H9 (cell line): ENCODE measurements around the gene SDC3. TPM values are rescaled to one million over a fixed set of nuclear protein-coding genes. Genes with fewer than 3 reads are reported as not detected.

Experiments used
- DNase-seq: peaks from one replicate; pipeline ENCODE4 v3.0.0-alpha.2; 2017
- H2AFZ ChIP-seq: one replicate; pipeline ENCODE4 v1.6.1; 2013; ENCODE audit warnings: mild to moderate bottlenecking, low read length, control low read depth, moderate library complexity
- H2AK5ac ChIP-seq: 2 replicates; pipeline ENCODE4 v1.6.1; 2013; ENCODE audit warnings: low read length, control low read depth, mixed read lengths; ENCODE audit not compliant: insufficient read length
- H2BK120ac ChIP-seq: one replicate; pipeline ENCODE4 v1.6.1; 2013; ENCODE audit warnings: low read depth, mild to moderate bottlenecking, low read length, control low read depth, inconsistent platforms; ENCODE audit not compliant: poor library complexity, severe bottlenecking
- H2BK12ac ChIP-seq: 2 replicates; pipeline ENCODE4 v1.6.1; 2013; ENCODE audit warnings: low read length, control low read depth, mixed read lengths, low read depth; ENCODE audit not compliant: insufficient read length
- H2BK15ac ChIP-seq: 2 replicates; pipeline ENCODE4 v1.6.1; 2013; ENCODE audit warnings: low read depth, low read length, control low read depth
- H2BK20ac ChIP-seq: one replicate; pipeline ENCODE4 v1.6.1; 2013; ENCODE audit warnings: low read depth, mild to moderate bottlenecking, low read length, control low read depth, inconsistent platforms; ENCODE audit not compliant: poor library complexity, severe bottlenecking
- H2BK5ac ChIP-seq: 2 replicates; pipeline ENCODE4 v1.6.1; 2013; ENCODE audit warnings: low read length, control low read depth, mixed read lengths; ENCODE audit not compliant: insufficient read length
- H3K14ac ChIP-seq: 2 replicates; pipeline ENCODE4 v1.6.1; 2013; ENCODE audit warnings: low read length, control low read depth; ENCODE audit not compliant: insufficient read depth
- H3K18ac ChIP-seq: 2 replicates; pipeline ENCODE4 v1.6.1; 2013; ENCODE audit warnings: low read depth, mild to moderate bottlenecking, mixed read lengths, low read length, control low read depth; ENCODE audit not compliant: insufficient read length
- H3K23ac ChIP-seq: 2 replicates; pipeline ENCODE4 v1.6.1; 2013; ENCODE audit warnings: low read length, control low read depth, mixed read lengths, low read depth; ENCODE audit not compliant: insufficient read length
- H3K23me2 ChIP-seq: 2 replicates; pipeline ENCODE4 v1.6.1; 2013; ENCODE audit warnings: low read depth, mild to moderate bottlenecking, mixed read lengths, low read length, control low read depth; ENCODE audit not compliant: insufficient read length, poor library complexity, severe bottlenecking
- H3K27ac ChIP-seq: 2 replicates; pipeline ENCODE4 v1.5.1; 2013; ENCODE audit warnings: low read length, control low read depth, mixed read lengths, low read depth; ENCODE audit not compliant: insufficient read length
- H3K27me3 ChIP-seq: 2 replicates; pipeline ENCODE4 v1.6.1; 2013; ENCODE audit warnings: low read length, control low read depth, inconsistent platforms; ENCODE audit not compliant: insufficient read depth
- H3K4ac ChIP-seq: 2 replicates; pipeline ENCODE4 v1.6.1; 2013; ENCODE audit warnings: low read depth, mild to moderate bottlenecking, control low read depth, inconsistent platforms, low read length, moderate library complexity
- H3K4me1 ChIP-seq: 2 replicates; pipeline ENCODE4 v1.6.1; 2013; ENCODE audit warnings: low read length, control low read depth, inconsistent platforms; ENCODE audit not compliant: insufficient read depth
- H3K4me2 ChIP-seq: 2 replicates; pipeline ENCODE4 v1.6.1; 2013; ENCODE audit warnings: low read length, control low read depth, mixed read lengths; ENCODE audit not compliant: insufficient read length, insufficient read depth
- H3K56ac ChIP-seq: 2 replicates; pipeline ENCODE4 v1.6.1; 2013; ENCODE audit warnings: low read depth, mild to moderate bottlenecking, mixed read lengths, low read length, control low read depth; ENCODE audit not compliant: insufficient read length
- H3K79me1 ChIP-seq: 2 replicates; pipeline ENCODE4 v1.6.1; 2013; ENCODE audit warnings: low read depth, mild to moderate bottlenecking, moderate library complexity, low read length, control low read depth, inconsistent platforms; ENCODE audit not compliant: insufficient read depth, poor library complexity, severe bottlenecking
- H3K79me2 ChIP-seq: 2 replicates; pipeline ENCODE4 v1.6.1; 2013; ENCODE audit warnings: low read length, control low read depth, inconsistent platforms; ENCODE audit not compliant: insufficient read depth
- H3K9ac ChIP-seq: 2 replicates; pipeline ENCODE4 v1.6.1; 2013; ENCODE audit warnings: low read length, control low read depth, mixed read lengths; ENCODE audit not compliant: insufficient read length; ENCODE audit errors: extremely low read depth
- H3K9me3 ChIP-seq: one replicate; pipeline ENCODE4 v1.6.1; 2013; ENCODE audit warnings: low read depth, low read length, inconsistent platforms; ENCODE audit not compliant: control insufficient read depth
- H3T11ph ChIP-seq: one replicate; pipeline ENCODE4 v1.6.1; 2013; ENCODE audit warnings: mild to moderate bottlenecking, low read length, control low read depth, inconsistent platforms
- H4K20me1 ChIP-seq: one replicate; pipeline ENCODE4 v1.6.1; 2013; ENCODE audit not compliant: control insufficient read depth, insufficient read length, insufficient read depth
- H4K5ac ChIP-seq: 2 replicates; pipeline ENCODE4 v1.6.1; 2013; ENCODE audit warnings: low read depth, mild to moderate bottlenecking, mixed read lengths, low read length, control low read depth; ENCODE audit not compliant: insufficient read length
- H4K8ac ChIP-seq: replicated peaks from 2 replicates; pipeline ENCODE4 v1.6.1; 2013; ENCODE audit warnings: low read length, control low read depth, mixed read lengths, low read depth; ENCODE audit not compliant: insufficient read length
- H4K91ac ChIP-seq: 2 replicates; pipeline ENCODE4 v1.6.1; 2013; ENCODE audit warnings: low read depth, mild to moderate bottlenecking, moderate library complexity, mixed read lengths, low read length, control low read depth; ENCODE audit not compliant: insufficient read length
- H3K27ac Mint-ChIP-seq, 3 experiments: 2 replicates in 2 of 3; 3 replicates in 1 of 3; pipeline ENCODE4 v1.8.0; 2020 to 2021; ENCODE audit warnings: mixed read lengths in 3 of 3, mild to moderate bottlenecking in 1 of 3, moderate library complexity in 1 of 3
- H3K27me3 Mint-ChIP-seq: 2 replicates; pipeline ENCODE4 v1.8.0; 2021; ENCODE audit warnings: low read depth, mild to moderate bottlenecking, moderate library complexity, mixed read lengths
- H3K36me3 Mint-ChIP-seq, 3 experiments: 2 replicates in 2 of 3; 3 replicates in 1 of 3; pipeline ENCODE4 v1.8.0; 2020 to 2021; ENCODE audit warnings: low read depth in 3 of 3, mixed read lengths in 3 of 3; ENCODE audit not compliant: insufficient read depth in 1 of 3
- H3K4me1 Mint-ChIP-seq, 2 experiments: 2 replicates each; pipeline ENCODE4 v1.8.0; 2020; ENCODE audit warnings: mixed read lengths in 2 of 2
- H3K4me3 Mint-ChIP-seq, 2 experiments: 2 replicates in 1 of 2; 3 replicates in 1 of 2; pipeline ENCODE4 v1.8.0; 2020 to 2021; ENCODE audit warnings: mild to moderate bottlenecking in 2 of 2, mixed read lengths in 2 of 2, moderate library complexity in 1 of 2
- H3K9me3 Mint-ChIP-seq, 2 experiments: 2 replicates in 1 of 2; 3 replicates in 1 of 2; pipeline ENCODE4 v1.8.0; 2020; ENCODE audit warnings: mild to moderate bottlenecking in 2 of 2, mixed read lengths in 2 of 2, moderate library complexity in 1 of 2
- WGBS: extraction: QIAGEN DNeasy Blood & Tissue Kit; methylation state at CpG from one replicate; pipeline ENCODE4 v1.1.7; 2013; ENCODE audit warnings: missing lambda C conversion rate, low lambda C conversion rate, mixed read lengths; ENCODE audit not compliant: insufficient read length; ENCODE audit errors: extremely low coverage; 5-methylcytosine and 5-hydroxymethylcytosine counted together
- total RNA-seq: library from RNA; stranded (reverse); gene quantifications from 2 replicates; pipeline ENCODE4 v1.2.1, GENCODE V29; 2021
- TF ChIP-seq, protein P1 (sequence below): fragments of 200-600 bp; sonication (generic); conservative IDR thresholded peaks from 3 replicates; pipeline ENCODE4 v1.8.0; 2021; ENCODE audit warnings: antibody characterized with exemption, mild to moderate bottlenecking

SDC3 gene
- total RNA-seq, 1 experiment from 2014 or later = 25.9 TPM

GRCh38 chr1:30948278-30948677, 39.7 kb upstream of the SDC3 start:
- H3K9me3 ChIP-seq = no peaks in the 10 kb centered on the region
- H4K8ac ChIP-seq = no peak overlapping the region
- Mint-ChIP-seq H3K36me3 (peaks cover 56 to 90% (median 88%) of the 10 kb centered on the region in 3 experiments; a peak in 6 of 7 replicates), H3K4me1 (no peaks in the 10 kb centered on the region), H3K27me3 (no peaks in the 10 kb centered on the region), H3K27ac (no peak overlapping the region; a peak in 1 of 7 replicates), H3K9me3 (no peaks in the 10 kb centered on the region), H3K4me3 (no peak overlapping the region)
- H4K20me1 ChIP-seq = no peaks in the 10 kb centered on the region
- H2AFZ ChIP-seq = no peak overlapping the region
- no peaks in the 10 kb centered on the region for H3K4me1 ChIP-seq
- H3K23me2 ChIP-seq = no peaks in the 10 kb centered on the region
- no peak overlapping the region for H4K5ac ChIP-seq
- H4K91ac ChIP-seq = no peak overlapping the region
- H2BK12ac ChIP-seq = no peak overlapping the region
- no peak overlapping the region for H3K9ac ChIP-seq
- no peaks in the 10 kb centered on the region for H3K27me3 ChIP-seq
- H3T11ph ChIP-seq = no peak overlapping the region
- no peak overlapping the region for H2BK15ac ChIP-seq
- no peaks in the 10 kb centered on the region for H3K79me2 ChIP-seq
- no peak overlapping the region for H3K14ac ChIP-seq
- H3K27ac ChIP-seq = no peak overlapping the region
- H3K23ac ChIP-seq = no peak overlapping the region
- H3K79me1 ChIP-seq = peaks cover 8% of the 10 kb centered on the region
- H2AK5ac ChIP-seq = no peak overlapping the region
- TF ChIP-seq, protein P1, sequence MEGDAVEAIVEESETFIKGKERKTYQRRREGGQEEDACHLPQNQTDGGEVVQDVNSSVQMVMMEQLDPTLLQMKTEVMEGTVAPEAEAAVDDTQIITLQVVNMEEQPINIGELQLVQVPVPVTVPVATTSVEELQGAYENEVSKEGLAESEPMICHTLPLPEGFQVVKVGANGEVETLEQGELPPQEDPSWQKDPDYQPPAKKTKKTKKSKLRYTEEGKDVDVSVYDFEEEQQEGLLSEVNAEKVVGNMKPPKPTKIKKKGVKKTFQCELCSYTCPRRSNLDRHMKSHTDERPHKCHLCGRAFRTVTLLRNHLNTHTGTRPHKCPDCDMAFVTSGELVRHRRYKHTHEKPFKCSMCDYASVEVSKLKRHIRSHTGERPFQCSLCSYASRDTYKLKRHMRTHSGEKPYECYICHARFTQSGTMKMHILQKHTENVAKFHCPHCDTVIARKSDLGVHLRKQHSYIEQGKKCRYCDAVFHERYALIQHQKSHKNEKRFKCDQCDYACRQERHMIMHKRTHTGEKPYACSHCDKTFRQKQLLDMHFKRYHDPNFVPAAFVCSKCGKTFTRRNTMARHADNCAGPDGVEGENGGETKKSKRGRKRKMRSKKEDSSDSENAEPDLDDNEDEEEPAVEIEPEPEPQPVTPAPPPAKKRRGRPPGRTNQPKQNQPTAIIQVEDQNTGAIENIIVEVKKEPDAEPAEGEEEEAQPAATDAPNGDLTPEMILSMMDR = no peak
- DNase-seq = no peak
- H3K4ac ChIP-seq = no peak overlapping the region
- no peak overlapping the region for H2BK120ac ChIP-seq
- H2BK20ac ChIP-seq = no peak overlapping the region
- H3K18ac ChIP-seq = no peak overlapping the region
- H2BK5ac ChIP-seq = no peak overlapping the region
- H3K56ac ChIP-seq = no peak overlapping the region
- WGBS = no CpG with 5 or more reads among the region's 3 CpGs
- no peak overlapping the region for H3K4me2 ChIP-seq
